GM19239 (cell line): ENCODE results near the gene C5.
"Not testable (repeated sequence)": the region's sequence is repeated elsewhere in the genome, so short reads cannot be mapped to it uniquely, and the experiment has no call there.

Source experiments
- DNase-seq: peaks from one replicate; pipeline ENCODE4 v3.0.0; 2011; ENCODE audit warnings: low spot score; ENCODE audit not compliant: insufficient read length
- FAIRE-seq: peaks from 2 replicates; lab custom pipeline; 2011; peaks lifted over from hg19 to GRCh38; lab: Jason Lieb, UNC

The C5 gene

DNA sequence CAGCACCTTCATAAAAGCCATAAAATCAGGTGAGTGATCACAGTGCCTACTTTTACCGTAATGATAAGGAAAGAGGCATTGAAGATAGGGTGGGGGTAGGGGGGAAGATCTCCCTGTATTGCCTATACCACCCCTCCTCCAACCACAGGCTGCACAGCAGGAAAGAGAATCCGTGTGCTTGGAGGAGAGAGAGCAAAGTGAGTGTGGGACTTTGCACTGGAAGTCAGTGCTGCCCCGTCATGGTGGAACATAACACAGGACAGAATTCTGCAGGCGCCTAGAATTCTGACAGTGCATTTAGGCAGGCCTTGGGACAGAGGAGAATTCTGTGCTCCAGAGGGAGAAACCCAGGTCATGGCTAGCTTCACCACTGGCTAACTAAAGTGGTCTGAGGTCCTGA is 3.5 kb upstream of the C5 start:
- DNase-seq: no peak
- no peak for FAIRE-seq

GRCh38 chr9:121048618-121049017 is 1.5 kb downstream of the C5 start:
- no peak for DNase-seq
- no peak for FAIRE-seq

GRCh38 chr9:121048175-121048574 is 1.9 kb downstream of the C5 start:
- FAIRE-seq (no peak), DNase-seq (no peak)

DNA sequence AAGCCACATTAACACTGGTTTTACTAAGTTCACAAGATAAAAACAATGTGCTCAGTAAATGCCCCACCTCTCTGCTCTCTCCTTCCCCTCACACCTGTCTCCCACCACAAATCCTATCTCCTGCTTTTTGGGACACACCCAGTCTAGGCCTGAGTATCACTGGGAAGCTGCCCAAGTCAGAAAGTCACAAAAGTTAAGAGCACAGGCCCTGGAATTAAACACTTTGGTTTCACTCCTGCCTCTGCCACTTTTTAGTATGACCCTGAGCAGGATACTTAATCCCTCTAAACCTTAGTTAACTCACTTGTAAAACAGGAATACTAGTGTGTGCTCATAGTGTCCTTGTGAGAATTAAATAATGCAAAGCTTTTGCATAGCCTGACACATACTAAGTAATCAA is 11.3 kb downstream of the C5 start:
- DNase-seq (no peak), FAIRE-seq (no peak)

GRCh38 chr9:121038362-121038761 is 11.7 kb downstream of the C5 start:
- FAIRE-seq (no peak), DNase-seq (no peak)

- not testable (repeated sequence) for DNase-seq, FAIRE-seq
These were observed 14.4 kb downstream of the C5 start for GRCh38 chr9:121035717-121036116.

DNA sequence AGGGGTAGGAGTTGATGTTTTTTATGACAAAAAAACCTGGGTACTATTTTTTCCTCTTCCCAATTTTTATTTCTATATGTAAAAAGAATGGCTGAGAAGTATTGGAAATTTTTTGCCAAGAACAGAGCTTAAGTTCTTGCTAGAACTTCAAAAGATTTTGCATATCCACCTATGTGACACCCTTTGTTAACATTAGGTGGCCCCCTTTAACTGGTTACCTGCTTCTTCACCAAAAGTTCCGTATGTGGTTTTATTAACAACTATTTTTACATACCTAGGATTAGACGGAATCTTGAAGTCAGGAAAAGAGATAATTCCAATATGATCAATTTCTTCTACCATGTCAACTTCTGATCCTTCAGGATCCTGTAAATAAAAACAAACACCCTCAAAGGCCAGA is 15.5 kb downstream of the C5 start:
- FAIRE-seq (no peak), DNase-seq (no peak)

- no peak for FAIRE-seq
- no peak for DNase-seq
These were observed 20.6 kb downstream of the C5 start for GRCh38 chr9:121029469-121029868.

GRCh38 chr9:121028285-121028684 is 21.8 kb downstream of the C5 start:
- not testable (repeated sequence) for FAIRE-seq, DNase-seq

- DNase-seq (no peak), FAIRE-seq (no peak)
These were observed 23.3 kb downstream of the C5 start for GRCh38 chr9:121026768-121027167.

DNA sequence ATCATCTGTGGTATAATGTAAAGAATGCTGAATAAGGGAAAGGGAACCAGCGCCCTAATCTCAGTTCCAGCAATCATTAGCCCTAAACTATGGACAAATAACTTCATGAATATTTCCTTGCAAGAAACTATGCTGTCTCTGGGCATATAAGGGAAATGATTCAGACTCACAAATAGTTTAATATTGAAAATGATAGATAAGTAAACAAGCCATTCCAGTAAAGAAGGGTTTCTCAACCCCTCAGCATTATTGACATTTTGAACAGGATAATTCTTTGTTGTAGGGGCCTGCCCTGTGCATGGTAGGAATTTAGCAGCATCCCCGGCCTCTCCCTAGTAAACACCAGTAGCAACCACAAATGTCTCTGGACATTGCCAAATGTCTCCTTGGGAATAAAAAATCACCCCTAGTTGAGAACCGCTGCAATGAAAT is 23.8 kb downstream of the C5 start:
- FAIRE-seq: no peak
- DNase-seq: no peak

- DNase-seq: no peak
These were observed 25.8 kb downstream of the C5 start for GRCh38 chr9:121024237-121024636.

GRCh38 chr9:121023064-121023463 is 27.0 kb downstream of the C5 start:
- DNase-seq (no peak), FAIRE-seq (no peak)

More at GRCh38 chr9:121024237-121024636, 25.8 kb downstream of the C5 start:
- no peak for FAIRE-seq

DNA sequence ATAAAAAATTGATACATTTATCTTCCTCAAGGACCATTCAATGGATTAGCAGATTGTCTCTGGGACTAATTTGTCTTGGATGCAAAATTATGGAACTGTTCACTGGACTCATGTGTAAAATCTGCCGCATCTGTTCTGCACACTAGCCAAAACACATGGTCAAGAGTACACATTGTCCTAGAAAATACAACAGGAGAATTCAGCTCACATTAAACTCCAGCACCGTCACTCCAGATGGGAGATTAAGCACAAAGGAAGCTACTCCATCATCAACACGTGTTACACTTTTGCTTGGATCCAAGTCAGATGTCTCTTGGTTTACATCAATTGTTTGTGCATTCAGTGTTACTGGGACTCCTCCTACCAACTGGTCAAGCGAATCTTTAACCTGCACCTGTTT is 28.8 kb downstream of the C5 start:
- FAIRE-seq (no peak), DNase-seq (no peak)

GRCh38 chr9:121019273-121019672 is 30.8 kb downstream of the C5 start:
- FAIRE-seq (no peak), DNase-seq (no peak)

DNA sequence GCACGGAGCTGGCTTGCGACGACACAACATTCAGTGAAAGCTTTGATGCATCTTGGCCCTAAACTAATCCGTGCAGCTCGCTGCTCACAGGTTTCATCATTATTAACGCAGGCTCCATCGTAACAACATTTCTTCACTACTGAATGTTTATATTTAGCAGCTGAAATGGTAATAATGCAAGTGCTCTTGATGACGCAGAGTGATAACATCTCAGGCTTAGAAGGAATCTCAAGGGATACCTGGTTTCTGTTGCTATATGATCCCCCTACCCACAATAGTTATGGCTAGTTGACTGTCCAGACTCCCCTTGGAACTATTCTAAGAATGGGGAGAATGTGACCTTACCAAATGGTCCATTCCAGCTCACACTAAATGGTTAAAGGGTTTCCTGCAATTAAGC is 36.2 kb downstream of the C5 start:
- no peak for DNase-seq
- no peak for FAIRE-seq

DNA sequence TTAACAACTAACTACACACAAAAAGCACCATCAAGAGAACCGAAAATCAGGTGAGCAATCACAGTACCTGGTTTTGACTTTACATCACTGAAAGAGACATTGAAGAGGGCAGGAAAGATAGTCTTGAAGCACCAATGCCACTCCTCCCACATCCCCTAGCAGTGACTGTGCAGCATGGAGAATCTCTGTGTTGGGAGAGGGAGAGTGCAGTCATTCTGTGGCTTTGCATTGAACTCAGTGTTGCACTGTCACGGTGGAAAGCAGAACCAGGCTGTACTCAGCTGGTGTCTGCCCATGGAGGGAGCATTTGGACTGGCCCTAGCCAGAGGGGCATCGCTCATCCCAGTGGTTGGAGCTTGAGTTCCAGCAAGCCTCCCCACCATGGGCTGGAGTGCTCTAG is 40.4 kb downstream of the C5 start:
- DNase-seq: no peak
- no peak for FAIRE-seq

- no peak for DNase-seq
- FAIRE-seq: no peak
These were observed 50.8 kb downstream of the C5 start for GRCh38 chr9:120999317-120999716.

- DNase-seq (no peak), FAIRE-seq (no peak)
These were observed 52.0 kb downstream of the C5 start for GRCh38 chr9:120998111-120998510.

DNA sequence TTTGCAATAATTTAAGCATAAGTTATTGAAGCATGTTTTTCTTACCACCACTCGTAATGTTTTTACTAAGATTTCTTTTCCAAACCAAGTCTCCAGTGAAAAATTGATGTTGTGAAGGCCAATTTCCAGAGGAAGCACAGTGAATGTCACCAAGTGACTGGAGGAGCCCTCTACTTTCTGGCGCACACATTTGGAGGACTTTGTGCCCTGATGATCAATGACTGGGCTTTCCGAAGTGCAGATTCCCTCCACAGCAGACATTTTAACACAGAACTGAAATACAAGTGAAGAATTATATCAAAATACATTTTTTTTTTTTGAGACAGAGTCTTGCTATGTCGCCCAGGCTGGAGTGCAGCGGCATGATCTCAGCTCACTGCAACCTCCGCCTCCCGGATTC is 52.6 kb downstream of the C5 start:
- no peak for FAIRE-seq

DNA sequence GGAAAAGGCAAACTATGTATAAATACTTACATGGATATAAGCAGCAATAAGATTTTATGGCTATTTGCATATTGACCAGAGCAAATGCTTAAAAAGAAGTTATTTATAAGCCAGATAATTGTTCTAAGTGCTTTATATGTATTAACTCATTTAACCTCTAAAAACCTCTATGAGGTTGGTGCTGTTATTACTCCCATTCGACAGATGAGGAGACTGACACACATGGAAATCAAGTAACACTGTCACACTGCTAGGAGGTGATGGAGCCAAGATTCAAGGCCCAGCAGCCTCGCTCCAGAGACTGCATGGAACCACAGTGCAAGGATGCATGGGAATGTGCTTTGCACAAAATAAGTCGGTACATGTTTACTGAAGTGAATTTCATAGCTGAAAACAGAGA is 53.7 kb downstream of the C5 start:
- DNase-seq: no peak
- FAIRE-seq: no peak

More for the DNA sequence above, 52.6 kb downstream of the C5 start:
- no peak for DNase-seq

DNA sequence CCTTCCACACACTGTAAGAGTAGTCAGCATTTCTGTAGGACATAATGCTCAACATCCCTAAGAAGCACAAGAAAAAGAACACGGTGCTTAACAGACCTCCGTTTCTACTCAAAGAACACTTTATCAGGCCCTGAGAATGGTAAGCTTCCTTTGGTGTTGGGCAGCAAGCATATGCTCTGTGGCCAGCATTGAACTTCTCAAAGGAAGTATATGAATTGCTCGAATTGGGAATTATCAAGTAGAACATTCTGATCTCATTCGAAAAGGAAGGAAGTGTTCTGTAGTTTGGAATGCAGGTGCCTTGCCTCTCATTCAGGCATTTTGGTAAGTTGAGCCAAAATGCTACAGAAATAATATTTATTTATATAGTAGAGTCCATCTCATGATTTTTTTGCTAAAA is 61.0 kb downstream of the C5 start:
- FAIRE-seq: no peak
- no peak for DNase-seq

DNA sequence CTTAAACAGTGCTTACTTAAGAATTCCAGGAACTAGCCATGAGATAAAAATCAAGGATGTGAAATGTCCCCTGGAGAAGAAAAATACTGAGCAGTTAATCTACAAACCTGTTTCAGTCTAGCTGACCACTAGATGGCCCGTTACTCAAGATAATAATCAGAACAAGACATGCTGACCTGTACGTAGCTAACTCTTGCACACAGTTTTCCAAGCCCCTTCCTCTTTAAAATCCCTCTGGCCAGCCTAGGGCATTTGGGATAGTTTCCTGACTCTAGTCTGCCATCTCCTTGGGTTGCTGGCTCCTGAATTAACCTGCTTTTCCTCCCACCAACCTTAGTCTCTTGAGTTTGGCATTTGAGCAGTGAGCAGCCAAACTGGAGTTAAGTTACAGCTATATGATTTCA is 64.3 kb downstream of the C5 start:
- DNase-seq: no peak
- peak; percentile 57 for FAIRE-seq
